Lower leg skin (tissue), 3 donors: ENCODE measurements around the gene MYLK4.

Source experiments
- POLR2A ChIP-seq, 2 donors: fragments of 450-650 bp; IDR thresholded peaks; one replicate each; pipeline ENCODE4 v1.6.1; 2016 to 2017; ENCODE audit warnings: antibody characterized with exemption in 2 of 2, mild to moderate bottlenecking in 1 of 2, moderate library complexity in 1 of 2
- TF ChIP-seq, protein P1 (sequence below), 3 donors: fragments of 450-650 bp; IDR thresholded peaks; one replicate each; pipeline ENCODE4 v1.5.1; 2016; ENCODE audit warnings: antibody characterized with exemption in 3 of 3, mild to moderate bottlenecking in 3 of 3, moderate library complexity in 2 of 3

DNA sequence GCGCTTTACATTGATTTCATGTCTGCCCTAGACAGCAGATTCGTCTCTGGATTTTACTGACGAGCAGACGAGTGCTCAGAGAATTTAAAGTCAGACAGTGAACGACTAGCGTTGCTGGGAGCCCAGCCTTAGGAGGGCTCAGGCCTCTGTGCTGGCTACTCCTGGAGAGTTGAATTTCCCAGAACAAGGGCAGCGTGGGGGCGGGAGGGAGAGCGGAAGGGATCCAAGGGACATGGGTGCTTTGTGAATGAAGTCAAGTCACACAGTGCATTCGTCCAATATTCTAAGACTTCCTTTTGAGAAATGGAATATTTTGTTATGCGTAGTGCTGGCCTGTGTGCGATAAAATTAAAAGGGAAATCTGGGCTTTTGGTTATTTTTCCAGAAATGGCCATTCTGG lies 126.5 kb downstream of the MYLK4 start:
- no peak for TF ChIP-seq POLR2A (IDR thresholded peaks at IDR 0.05)
- TF ChIP-seq, protein P1, sequence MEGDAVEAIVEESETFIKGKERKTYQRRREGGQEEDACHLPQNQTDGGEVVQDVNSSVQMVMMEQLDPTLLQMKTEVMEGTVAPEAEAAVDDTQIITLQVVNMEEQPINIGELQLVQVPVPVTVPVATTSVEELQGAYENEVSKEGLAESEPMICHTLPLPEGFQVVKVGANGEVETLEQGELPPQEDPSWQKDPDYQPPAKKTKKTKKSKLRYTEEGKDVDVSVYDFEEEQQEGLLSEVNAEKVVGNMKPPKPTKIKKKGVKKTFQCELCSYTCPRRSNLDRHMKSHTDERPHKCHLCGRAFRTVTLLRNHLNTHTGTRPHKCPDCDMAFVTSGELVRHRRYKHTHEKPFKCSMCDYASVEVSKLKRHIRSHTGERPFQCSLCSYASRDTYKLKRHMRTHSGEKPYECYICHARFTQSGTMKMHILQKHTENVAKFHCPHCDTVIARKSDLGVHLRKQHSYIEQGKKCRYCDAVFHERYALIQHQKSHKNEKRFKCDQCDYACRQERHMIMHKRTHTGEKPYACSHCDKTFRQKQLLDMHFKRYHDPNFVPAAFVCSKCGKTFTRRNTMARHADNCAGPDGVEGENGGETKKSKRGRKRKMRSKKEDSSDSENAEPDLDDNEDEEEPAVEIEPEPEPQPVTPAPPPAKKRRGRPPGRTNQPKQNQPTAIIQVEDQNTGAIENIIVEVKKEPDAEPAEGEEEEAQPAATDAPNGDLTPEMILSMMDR (IDR thresholded peaks at IDR 0.05): no peak
